ENCODE measurements around the gene BRAT1.
A peak's percentile ranks its signal among the peaks of the same experiment; 100 is the strongest.

The BRAT1 gene

DNA sequence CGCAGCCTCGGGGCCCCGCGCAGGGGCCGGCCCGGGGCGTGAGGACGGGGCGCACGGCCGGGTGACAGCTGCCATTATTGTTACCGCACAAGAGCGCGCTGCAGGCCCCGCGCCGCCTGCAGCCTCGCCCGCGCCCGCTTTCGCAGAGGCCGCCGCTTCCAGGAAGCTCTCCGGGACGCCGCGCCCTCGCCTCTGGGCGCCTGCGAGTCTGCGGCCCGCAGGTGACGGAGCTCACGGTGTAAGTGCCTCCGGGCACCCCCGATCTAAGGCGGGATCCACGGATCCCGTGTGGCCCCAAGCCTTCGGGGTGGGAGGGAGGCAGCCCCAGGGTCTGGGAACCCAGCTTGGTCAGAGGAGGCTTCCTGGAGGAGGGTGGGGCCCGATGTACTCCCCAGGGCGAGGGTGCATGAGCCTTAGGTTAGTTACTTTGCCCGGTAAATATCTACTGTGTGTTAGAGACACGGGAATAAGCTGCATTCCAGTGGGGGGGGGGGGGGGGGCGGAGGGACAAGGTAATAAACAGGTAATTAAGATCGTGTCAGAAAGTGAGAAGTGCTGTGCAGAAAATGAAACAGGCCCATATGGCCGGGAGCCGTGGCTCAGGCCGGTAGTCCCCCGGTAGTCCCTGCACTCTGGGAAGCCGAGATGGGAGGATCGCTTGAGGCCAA is 4.1 kb upstream of the BRAT1 start:
- no peak for DNase-seq (ENCODE audit: low spot score)

- peak; percentile 97 for DNase-seq (ENCODE audit: low spot score)
Measured at GRCh38 chr7:2558629-2559282, 3.4 kb upstream of the BRAT1 start, which contains the start of gene IQCE. Gene IQCE, plus strand, starts transcription at chr7:2558979. Its CDS starts 203 bp downstream, at chr7:2559182.

DNA sequence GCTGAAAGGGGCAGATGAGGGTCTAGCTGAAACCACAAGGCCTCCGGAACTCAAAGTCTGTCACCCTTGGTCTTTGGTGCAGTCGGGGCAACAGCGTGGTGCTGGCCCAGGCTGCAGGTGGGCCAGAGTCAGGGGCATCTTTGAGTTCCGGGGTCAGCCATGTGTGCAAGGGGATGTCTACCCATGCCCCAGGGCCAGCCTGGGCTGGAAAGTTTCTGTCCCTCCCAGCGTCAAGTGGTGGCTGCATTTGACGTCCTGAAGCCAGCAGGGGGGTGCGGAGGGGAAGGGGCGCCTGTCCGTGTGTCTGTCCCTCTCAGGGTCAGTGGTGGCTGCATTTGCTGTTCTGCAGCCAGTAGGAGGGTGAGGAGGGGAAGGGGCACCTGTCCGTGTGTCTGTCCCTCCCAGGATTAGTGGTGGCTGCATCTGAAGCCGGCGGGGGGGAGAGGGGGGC is 638 bp downstream of the BRAT1 start:
- peak; percentile 39 for DNase-seq (ENCODE audit: low spot score)

- DNase-seq (ENCODE audit: low spot score), result peak; percentile 56
Measured at GRCh38 chr7:2553831-2554581, 1.3 kb downstream of the BRAT1 start.

DNA sequence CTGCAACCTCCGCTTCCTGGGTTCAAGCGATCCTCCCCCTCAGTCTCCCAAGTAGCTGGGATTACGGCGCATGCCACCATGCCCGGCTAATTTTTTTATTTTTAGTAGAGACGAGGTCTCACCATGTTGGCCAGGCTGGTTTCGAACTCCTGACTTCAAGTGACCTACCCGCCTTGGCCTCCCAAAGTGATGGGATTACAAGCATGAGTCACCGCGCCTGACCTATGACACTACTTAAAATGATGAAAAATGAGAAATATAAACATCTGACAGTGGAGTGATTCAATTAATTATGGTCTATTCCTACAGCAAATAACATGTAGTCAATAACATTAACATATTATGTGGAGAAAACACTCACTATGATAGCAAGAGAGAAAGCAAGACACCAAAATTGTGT is 2.2 kb downstream of the BRAT1 start:
- DNase-seq (ENCODE audit: low spot score), result no peak

GRCh38 chr7:2551418-2551817 is 3.9 kb downstream of the BRAT1 start:
- DNase-seq (ENCODE audit: low spot score), result no peak

DNA sequence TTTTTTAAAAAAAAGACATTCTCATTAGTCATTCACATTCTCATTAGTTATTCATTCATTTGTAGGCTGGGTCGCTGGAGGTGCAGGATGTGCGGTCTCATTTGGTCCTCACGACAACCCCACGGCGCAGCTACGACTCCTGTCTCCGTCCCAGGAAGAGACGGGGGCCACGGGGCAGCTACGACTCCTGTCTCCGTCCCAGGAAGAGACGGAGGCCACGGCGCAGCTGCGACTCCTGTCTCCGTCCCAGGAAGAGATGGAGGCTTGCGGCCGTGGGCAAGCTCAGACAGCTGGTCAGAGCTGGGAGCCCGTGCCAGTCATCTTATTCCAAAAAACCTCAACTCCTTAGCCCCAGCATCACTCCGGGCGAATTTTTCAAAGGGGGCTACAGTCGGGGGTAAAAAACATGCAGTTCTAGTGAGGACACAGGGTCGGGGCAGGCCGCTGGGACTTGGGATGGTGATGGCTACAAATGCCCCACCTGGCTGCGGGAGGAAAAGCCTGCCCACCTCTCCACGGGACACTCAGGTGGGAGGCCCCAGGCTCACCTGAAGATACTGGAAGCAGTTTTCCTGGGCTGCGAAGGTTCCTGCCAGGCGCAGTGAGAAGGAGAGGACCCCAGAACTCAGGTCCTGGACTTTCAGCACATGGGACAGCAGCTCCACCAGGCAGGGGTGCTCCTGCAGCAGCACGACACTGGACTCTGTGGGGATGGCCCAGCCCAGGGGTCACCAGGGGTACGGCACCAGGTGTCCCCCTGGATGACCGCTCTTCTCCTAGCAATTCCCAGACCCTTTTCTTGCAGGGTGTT is 8.3 kb downstream of the BRAT1 start:
- DNase-seq (ENCODE audit: low spot score), result no peak

DNA sequence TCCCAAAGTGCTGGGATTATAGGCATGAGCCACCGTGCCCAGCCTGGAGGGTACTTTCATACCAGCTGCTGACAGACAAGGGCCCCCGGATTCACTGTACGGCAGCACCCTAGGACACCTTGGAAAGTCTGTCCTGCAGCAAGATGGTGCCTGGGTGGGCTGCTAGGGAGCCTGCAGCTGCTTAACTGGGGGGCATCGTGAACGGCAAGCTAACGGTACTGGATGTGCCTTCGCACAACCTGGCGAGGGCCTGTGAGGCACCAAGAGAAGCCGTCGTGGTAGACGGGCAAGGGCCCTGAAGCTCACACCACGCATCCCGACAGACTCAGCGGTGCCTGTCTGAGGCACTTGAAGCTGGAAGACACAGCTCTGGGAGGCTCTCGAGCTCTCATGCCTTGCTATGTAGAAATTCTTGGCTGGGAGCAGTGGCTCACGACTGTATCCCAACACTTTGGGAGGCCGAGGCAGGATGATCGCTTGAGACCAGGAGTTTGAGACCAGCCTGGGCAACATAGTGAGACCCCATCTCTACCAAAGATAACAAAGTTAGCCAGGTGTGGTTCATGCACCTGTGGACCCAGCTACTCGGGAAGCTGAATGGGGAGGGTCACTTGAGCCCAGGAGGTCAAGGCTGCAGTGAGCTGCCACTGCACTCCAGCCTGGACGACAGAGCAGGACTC is 9.4 kb downstream of the BRAT1 start:
- no peak for DNase-seq (ENCODE audit: low spot score)

GRCh38 chr7:2544541-2545188 is 10.7 kb downstream of the BRAT1 start:
- peak; percentile 44 for DNase-seq (ENCODE audit: low spot score)

DNA sequence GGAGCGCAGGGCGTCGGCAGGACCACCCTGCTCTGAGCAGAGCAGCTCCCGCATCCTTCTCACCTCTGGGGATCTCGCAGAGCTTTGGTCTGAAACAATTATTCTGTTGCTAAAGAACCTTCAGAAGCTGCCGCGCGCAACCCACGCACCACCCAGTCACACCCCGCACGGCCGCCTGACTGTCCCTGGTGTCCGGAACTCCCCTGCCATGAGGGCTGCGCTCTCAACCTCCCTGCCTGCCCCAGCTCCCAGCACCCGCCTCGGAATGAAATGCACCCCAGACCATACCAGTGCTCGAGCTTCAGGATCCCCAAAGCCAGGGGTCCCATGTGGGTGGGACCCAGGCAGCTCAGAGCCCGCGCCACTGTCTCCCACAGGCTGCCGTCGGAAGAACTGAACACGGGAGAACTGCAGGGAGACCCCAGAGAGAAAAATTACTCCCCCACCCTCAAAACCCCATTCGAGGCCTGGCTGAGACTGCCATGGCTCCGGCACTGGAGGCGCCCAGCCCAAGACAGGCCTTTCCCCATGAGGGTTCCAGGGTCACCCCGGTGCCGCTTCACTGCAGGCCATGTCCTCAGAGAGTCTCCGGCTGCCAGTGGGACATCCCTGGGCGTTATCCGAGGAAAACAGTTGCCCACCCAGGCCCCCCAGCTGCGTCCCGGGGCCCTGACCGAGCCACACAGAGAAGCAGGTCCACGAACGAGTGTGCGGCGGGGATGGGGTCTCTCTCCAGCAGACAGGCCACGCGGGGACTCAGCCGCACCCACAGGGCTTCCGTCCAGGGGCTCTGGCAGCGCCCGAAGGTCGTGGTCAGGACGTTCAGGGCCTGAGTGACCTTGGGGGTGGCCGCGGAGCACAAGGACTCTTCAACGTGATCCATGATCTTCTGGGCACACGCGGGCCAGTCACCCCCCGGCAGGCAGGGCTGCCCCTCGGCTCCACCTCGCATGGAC is 12.1 kb downstream of the BRAT1 start:
- DNase-seq (ENCODE audit: low spot score), result peak; percentile 30

DNA sequence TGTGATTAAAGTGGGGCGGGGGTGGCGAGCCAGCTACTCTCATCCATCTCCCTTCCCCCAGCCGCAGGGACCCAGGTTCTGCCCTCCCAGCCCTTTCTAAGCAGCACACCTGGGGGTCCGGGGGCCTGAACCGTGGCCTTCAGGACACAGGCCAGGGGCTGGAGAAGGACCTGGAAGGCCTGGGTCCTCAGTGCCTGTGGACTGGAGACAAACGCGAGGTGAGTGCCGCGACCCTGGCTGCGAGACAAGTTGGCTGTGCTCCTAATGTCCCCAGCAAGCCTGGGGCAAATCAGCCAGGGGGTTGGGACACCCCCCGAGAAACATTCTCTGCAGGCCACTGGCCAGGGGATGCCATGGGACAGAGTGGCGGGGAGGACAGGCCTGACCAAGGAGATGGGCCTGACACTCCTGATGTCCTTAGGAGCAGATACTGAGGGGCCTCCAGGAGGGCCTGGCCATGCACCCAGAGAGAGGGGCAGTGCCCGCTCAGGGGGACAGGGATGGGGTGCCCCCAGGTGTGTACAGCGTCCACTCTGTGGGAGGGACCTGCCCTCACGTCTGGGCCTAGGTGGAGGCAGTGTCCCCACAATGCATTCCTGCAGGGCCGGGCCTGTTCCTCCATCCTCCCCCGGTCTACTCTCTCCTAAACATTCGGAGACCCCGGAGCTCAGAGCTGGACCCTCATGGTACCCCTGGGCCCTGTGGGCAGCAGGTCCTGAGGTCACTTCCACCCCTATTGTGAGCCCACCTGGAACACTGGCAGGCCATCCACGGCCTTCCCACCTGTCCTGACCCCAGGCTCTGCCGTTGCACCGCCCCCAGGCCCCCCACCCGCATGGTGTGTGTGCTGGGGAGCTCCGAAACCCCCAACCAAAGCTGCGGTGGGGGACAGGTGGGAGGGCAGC is 13.1 kb downstream of the BRAT1 start:
- DNase-seq (ENCODE audit: low spot score), result peak; percentile 21

DNA sequence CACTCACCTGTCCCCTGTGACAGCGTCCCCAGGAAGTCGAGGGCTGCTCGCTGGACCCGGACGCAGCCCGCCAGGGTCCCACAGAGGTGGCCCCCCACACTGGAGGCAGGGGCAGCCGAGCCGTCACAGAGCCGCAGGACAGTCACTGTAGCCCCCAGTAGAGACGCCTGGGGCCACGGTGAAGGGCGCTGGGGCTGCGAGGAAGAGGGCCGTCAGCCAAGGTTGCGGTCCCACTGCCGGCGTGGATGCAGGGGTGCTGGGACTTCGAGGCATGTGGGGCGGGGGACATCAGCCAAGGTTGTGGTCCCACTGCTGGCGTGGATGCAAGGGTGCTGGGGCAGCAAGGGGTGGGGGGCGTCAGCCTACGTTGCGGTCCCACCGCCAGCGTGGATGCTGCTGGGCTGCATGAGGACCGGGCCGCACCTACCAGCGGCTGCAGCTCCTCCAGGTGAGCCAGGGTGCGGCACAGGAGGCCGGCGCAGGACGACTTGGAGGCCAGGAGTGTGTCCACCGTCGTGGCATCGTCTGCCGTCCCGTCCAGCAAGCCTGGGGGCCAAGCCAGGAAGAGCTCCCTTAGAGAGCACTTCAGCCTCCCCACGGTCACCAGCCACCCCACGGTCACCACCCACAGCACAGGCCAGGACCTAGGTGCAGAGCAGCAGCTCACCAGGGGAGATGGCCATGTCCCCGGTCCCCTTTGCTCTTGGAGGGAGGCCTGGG is 13.9 kb downstream of the BRAT1 start:
- DNase-seq (ENCODE audit: low spot score), result peak; percentile 28

DNA sequence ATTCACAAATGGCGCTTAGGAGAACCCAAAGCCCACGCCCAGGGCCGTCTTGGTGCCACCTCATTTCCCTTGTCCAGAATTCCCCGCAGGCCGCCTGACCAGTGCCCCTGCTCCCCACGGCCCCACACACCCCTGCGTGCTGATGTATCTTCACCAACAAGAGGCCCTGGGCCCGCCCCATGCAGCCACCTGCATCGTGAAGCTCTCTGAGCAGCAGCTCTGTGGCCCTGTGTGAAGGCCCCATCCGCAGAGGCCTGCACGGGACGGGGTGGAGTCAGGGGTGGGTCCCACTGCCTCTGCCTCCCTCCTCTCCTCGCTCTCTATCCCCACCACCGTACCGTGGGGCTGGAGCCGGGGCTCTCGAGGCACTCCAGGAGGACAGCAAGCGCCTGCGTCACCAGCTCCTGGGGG is 14.7 kb downstream of the BRAT1 start:
- peak; percentile 23 for DNase-seq (ENCODE audit: low spot score)

DNA sequence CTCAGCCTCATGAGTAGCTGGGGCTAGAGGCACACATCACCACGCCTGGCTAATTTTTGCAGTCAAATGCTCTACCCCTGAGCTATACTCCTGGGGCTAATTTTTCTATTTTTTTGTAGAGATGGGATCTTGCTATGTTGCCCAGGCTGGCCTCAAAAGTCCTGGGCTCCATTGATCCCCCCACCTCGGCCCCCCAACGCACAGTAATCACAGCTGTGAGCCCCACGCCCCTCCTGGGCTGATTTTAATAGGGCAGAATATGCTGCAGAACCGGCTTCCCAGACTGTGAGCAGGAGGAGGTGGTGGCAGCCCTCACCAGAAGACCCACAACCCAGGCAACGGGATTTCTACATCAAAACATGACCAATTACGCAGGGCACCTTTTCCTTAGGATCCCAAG is 15.2 kb downstream of the BRAT1 start:
- no peak for DNase-seq (ENCODE audit: low spot score)

DNA sequence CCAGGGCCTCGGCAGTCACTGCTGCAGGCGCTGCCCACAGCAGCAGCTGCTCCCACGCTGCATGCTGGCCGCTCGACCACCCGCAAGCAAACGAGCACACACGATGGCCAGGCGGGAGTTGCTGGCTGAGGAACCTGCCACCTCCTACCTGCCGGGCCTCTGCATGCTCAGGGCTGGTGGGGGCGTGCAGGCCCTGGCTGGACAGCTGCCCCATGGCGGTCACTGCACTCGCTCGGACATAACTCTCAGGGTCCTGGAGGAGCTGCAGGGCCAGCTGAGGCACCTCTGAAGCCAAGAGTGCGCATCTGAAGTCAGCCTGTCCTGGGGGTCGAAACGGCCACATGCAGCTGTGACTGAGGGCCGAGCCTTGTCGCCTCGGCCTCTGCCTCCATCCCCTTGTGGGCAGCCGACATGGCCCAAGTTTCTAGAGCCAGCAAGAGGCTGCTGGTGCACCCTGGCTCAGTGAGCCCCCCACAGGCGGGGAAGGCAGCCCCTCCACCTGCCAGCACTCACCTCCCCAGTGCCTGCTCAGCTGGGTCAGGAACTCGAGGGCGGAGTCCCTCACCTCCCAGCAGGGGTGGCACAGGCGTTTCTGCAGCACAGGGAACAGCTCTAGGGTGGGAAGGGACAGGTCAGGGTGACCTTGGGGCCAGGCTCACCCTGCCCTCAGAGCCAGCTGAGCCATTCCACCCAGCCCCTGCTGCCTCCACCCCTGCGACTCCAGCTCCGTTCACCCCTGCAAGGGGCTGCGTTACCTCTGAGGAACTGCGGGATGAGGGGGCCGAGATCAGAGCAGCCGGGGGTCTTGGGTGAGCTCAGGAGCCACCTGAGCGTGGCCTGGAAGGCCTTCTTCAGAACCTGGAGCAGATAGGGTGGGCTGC is 16.1 kb downstream of the BRAT1 start:
- DNase-seq (ENCODE audit: low spot score), result peak; percentile 24

DNA sequence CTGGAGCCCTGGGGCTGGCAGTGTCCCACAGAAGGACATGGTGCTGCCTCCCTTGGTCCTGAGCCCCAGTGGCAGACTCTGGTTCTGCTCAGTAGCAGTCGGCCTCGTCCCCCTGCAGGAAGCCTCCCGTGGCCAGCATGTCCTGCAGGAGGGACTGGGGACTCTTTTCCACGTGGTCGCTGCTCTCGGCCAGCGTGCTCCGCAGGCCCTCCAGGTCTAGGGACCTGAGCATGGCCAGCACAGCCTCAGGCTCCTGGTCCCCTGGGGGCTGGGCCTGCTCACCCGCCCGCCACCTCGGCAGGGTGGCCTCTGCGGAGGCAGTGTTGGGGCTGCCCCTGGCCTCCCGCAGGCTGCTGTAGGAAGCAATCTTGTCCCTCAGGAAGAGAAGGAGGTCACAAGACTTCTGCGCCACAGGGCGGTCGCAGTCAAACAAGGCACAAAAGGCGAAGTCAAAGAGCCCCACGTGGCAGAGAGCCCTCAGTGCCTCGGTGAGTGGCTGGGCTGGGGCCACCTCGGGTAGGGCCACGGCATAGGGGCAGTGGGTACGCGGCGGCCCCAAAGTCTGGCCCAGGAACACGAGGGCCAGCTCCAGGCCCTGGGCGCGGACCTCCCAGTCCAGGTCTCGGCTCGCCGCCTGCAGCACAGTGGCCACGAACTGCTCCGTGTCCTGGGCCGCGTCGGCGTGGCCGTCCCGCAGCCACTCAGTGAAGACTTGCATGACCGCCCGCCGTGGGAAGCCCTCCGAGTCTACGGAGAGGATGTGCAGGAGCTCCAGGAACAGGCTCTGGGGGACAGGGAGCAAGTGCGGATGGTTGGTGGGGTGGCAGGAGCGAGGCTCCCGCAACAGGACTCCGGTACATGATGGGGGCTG is 17.1 kb downstream of the BRAT1 start:
- no peak for DNase-seq (ENCODE audit: low spot score)
